Spleen (tissue), 11 donors: ENCODE results near the gene HECW1. TPM values are rescaled to one million over a fixed set of nuclear protein-coding genes. Genes with fewer than 3 reads are reported as not detected.

Source experiments
- DNase-seq: peaks from one replicate; pipeline ENCODE4 v3.0.0-alpha.2; 2020
- H3K27ac ChIP-seq, 8 donors: fragments of 200-600 bp; sonication (generic) in 7 of 8; 1 replicate in 4 of 8; 2 replicates in 4 of 8; pipeline versions ENCODE4 v1.5.0 to v1.8.0; 2016 to 2021; ENCODE audit warnings: inconsistent platforms in 4 of 8, mild to moderate bottlenecking in 4 of 8, moderate library complexity in 1 of 8
- H3K27me3 ChIP-seq, 7 donors: fragments of 200-600 bp; sonication (generic) in 6 of 7; replicated peaks in 1 of 7; 1 replicate in 4 of 7; 2 replicates in 3 of 7; pipeline versions ENCODE4 v1.5.0 to v1.8.0; 2016 to 2021; ENCODE audit warnings: inconsistent platforms in 3 of 7, mild to moderate bottlenecking in 1 of 7
- H3K36me3 ChIP-seq, 6 donors: fragments of 200-600 bp; sonication (generic) in 5 of 6; 1 replicate in 4 of 6; 2 replicates in 2 of 6; pipeline versions ENCODE4 v1.5.0 to v1.8.0; 2016 to 2021; ENCODE audit warnings: inconsistent platforms in 2 of 6
- H3K4me1 ChIP-seq, 6 donors: fragments of 200-600 bp; sonication (generic) in 5 of 6; 1 replicate in 3 of 6; 2 replicates in 3 of 6; pipeline versions ENCODE4 v1.5.0 to v1.8.0; 2016 to 2021; ENCODE audit warnings: inconsistent platforms in 3 of 6
- H3K4me3 ChIP-seq, 8 donors: fragments of 200-600 bp; sonication (generic) in 7 of 8; 1 replicate in 4 of 8; 2 replicates in 4 of 8; pipeline versions ENCODE4 v1.5.0 to v1.8.0; 2016 to 2021; ENCODE audit warnings: inconsistent platforms in 4 of 8, mild to moderate bottlenecking in 4 of 8, moderate library complexity in 2 of 8
- H3K9me3 ChIP-seq, 8 donors: fragments of 200-600 bp; sonication (generic) in 7 of 8; 1 replicate in 4 of 8; 2 replicates in 4 of 8; pipeline versions ENCODE4 v1.5.0 to v1.8.0; 2016 to 2021; ENCODE audit warnings: inconsistent platforms in 4 of 8
- POLR2A ChIP-seq, 3 donors: fragments of 450-650 bp; IDR thresholded peaks; one replicate each; pipeline ENCODE4 v1.5.1; 2017; ENCODE audit warnings: antibody characterized with exemption in 3 of 3, mild to moderate bottlenecking in 1 of 3
- POLR2AphosphoS5 ChIP-seq, 3 donors: sonication (generic); formaldehyde crosslinking; IDR thresholded peaks; one replicate each; pipeline ENCODE4 v1.5.1; 2017; ENCODE audit warnings: antibody characterized with exemption in 3 of 3
- whole genome bisulfite sequencing, 5 donors: extraction: QIAGEN DNeasy Blood & Tissue Kit in 3 of 5; methylation state at CpG; one replicate each; pipeline versions ENCODE4 v1.1.5 to v1.1.7; 2013 to 2018; 5-methylcytosine and 5-hydroxymethylcytosine counted together
- intact Hi-C: fragments of 100-400 bp; cut with DNase I; formaldehyde crosslinking; loops from one replicate; pipeline ENCODE4 v1.15.0; 2023; ENCODE audit warnings: low total_unique reads
- polyA plus RNA-seq, 3 donors: library from polyadenylated mRNA; stranded (reverse); fragments of 200-250 nt; gene quantifications; one replicate each; pipeline ENCODE4 v1.2.1, GENCODE V29; 2013
- total RNA-seq, 7 donors: library from RNA; depleted of rRNA in 3 of 7; stranded (reverse); fragments of >200 nt in 3 of 7; fragmentation: NEBNext Ultra II Directional in 4 of 7; extraction: Animal tissue kit (Norgen Biotek cat#: 25700) in 4 of 7; gene quantifications; one replicate each; pipeline versions ENCODE4 v1.1.0 to v1.2.1, GENCODE V29; 2016 to 2021
- TF ChIP-seq, protein P1 (sequence below), 11 experiments: fragments of 200-600 bp in 7 of 11; fragments of 450-650 bp in 4 of 11; sonication (generic) in 4 of 11; IDR thresholded peaks in 8 of 11; conservative IDR thresholded peaks in 3 of 11; 1 replicate in 7 of 11; 2 replicates in 4 of 11; pipeline versions ENCODE4 v1.4.0 to v1.8.0; 2016 to 2021; ENCODE audit warnings: antibody characterized with exemption in 11 of 11, inconsistent platforms in 4 of 11, mild to moderate bottlenecking in 1 of 11
- donor health status: healthy with polysubstance abuse.
- donor health status: DM: no; HTN: no; CAD: no; lungs with moderate emphysema.
- donor health status: DM: no; HTN: no; CAD: no.
- donor health status: Bipolar disorder and iron deficiency.
- donor health status: healthy.
- donor health status: DM: no; HTN: no; CAD: no.
- donor health status: DM: yes; HTN: yes; CAD: no.

Gene HECW1
- total and polyA plus RNA-seq, 10 donors = 0.03 to 1.5 (median 0.40) TPM; not detected in 1

DNA sequence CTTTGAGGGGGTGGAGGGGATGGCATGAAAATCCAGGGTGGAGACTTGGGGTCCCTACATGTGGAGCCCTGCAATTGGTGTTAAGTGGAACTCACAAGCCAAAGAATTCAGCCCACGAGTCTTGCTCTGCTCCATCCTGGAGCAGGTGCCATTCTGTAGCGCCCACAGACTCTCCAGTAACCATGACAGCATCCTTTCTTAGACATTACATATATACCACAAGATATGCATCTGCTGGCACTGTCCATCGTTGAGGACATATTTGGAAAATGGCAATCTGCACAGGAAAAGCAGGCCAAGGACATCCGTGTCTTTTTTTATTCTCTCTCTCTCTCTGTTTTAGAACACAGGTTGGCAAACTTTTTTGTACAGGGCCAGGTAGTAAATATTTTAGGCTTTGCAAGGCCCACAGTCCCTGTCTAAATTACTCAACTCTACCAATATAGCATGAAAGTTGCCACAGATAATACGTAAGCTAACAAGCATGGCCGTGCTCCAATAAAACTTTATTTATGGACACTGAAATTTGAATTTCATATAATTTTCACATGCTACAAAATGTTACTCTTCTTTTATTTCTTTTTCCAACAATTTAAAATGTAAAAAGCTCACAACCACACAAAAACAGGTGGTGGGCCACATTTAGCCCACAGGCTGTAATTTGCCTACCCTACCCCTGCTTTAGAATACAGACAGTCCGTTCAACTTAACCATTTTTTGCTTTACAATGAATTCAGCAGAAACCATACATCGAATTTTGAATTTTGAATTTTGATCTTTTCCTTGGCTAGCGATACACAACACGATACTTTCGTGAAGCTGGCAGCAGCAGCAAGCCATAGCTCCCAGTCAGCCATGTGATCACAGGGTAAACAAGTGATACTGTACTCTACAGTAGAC is 329.0 kb downstream of the HECW1 start:
- 83 to 87% (median 85%) methylated on average over 11 of the region's 11 CpGs for WGBS, 5 donors

DNA sequence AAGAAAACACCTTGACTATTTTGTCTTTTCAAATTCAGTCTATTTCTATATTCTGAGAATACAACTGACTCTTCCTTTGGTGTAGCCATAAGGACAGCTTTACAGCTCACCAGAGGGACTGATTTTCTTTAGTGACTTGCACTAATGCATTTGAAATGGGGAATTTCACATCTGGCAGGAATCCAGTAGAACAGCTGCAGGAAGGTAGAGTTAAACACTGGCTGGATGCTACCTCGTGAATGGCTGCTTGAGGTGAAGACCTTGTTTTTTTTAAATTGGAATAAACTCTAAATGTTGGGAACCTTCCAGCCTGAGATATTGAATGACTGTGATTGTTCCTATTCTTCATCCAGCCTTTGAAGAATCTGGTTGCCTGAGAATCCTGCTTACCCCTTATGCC is 330.9 kb downstream of the HECW1 start:
- Histone ChIP-seq H3K36me3 (no peaks in the 10 kb centered on the region), H3K27ac (no peak overlapping the region), H3K27me3 (no peaks in the 10 kb centered on the region), H3K9me3 (no peaks in the 10 kb centered on the region), H3K4me1 (no peaks in the 10 kb centered on the region), H3K4me3 (no peak overlapping the region)
- TF ChIP-seq POLR2AphosphoS5 (IDR thresholded peaks at IDR 0.05) = no peak
- TF ChIP-seq, protein P1, sequence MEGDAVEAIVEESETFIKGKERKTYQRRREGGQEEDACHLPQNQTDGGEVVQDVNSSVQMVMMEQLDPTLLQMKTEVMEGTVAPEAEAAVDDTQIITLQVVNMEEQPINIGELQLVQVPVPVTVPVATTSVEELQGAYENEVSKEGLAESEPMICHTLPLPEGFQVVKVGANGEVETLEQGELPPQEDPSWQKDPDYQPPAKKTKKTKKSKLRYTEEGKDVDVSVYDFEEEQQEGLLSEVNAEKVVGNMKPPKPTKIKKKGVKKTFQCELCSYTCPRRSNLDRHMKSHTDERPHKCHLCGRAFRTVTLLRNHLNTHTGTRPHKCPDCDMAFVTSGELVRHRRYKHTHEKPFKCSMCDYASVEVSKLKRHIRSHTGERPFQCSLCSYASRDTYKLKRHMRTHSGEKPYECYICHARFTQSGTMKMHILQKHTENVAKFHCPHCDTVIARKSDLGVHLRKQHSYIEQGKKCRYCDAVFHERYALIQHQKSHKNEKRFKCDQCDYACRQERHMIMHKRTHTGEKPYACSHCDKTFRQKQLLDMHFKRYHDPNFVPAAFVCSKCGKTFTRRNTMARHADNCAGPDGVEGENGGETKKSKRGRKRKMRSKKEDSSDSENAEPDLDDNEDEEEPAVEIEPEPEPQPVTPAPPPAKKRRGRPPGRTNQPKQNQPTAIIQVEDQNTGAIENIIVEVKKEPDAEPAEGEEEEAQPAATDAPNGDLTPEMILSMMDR (IDR thresholded peaks at IDR 0.05 in 8 of 11, conservative IDR thresholded peaks at IDR 0.05 in 3 of 11) = no peak
- no peak for TF ChIP-seq POLR2A (IDR thresholded peaks at IDR 0.05)
- intact Hi-C loops = loop anchor here (10.0 kb wide), 1 partner anchor 499 kb away; no protein-coding TSS in a partner anchor
- DNase-seq = no peak
- 2 to 12% (median 6%) methylated on average over 1 of the region's 1 CpG for WGBS, 5 donors

More for the DNA sequence above, 329.0 kb downstream of the HECW1 start:
- Histone ChIP-seq H3K27ac (no peak overlapping the region), H3K9me3 (no peaks in the 10 kb centered on the region), H3K4me3 (no peak overlapping the region), H3K36me3 (no peaks in the 10 kb centered on the region), H3K4me1 (no peaks in the 10 kb centered on the region), H3K27me3 (no peaks in the 10 kb centered on the region)
- DNase-seq = no peak
- TF ChIP-seq POLR2AphosphoS5 (IDR thresholded peaks at IDR 0.05) (no peak), POLR2A (IDR thresholded peaks at IDR 0.05) (no peak)
- TF ChIP-seq, protein P1 (IDR thresholded peaks at IDR 0.05 in 8 of 11, conservative IDR thresholded peaks at IDR 0.05 in 3 of 11) = no peak
- intact Hi-C loops = loop anchor here (10.0 kb wide), 1 partner anchor 497 kb away; no protein-coding TSS in a partner anchor

DNA sequence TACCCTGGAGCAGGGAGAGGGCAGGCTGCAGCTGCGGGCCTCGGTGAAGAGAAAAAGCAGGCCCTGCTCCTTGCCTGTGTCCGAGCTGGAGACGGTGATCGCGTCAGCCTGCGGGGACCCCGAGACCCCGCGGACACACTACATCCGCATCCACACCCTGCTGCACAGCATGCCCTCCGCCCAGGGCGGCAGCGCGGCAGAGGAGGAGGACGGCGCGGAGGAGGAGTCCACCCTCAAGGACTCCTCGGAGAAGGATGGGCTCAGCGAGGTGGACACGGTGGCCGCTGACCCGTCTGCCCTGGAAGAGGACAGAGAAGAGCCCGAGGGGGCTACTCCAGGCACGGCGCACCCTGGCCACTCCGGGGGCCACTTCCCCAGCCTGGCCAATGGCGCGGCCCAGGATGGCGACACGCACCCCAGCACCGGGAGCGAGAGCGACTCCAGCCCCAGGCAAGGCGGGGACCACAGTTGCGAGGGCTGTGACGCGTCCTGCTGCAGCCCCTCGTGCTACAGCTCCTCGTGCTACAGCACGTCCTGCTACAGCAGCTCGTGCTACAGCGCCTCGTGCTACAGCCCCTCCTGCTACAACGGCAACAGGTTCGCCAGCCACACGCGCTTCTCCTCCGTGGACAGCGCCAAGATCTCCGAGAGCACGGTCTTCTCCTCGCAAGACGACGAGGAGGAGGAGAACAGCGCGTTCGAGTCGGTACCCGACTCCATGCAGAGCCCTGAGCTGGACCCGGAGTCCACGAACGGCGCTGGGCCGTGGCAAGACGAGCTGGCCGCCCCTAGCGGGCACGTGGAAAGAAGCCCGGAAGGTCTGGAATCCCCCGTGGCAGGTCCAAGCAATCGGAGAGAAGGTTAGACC is 332.5 kb downstream of the HECW1 start:
- Histone ChIP-seq H3K27me3 (no peaks in the 10 kb centered on the region), H3K4me3 (no peak overlapping the region), H3K27ac (no peak overlapping the region), H3K4me1 (no peaks in the 10 kb centered on the region), H3K9me3 (no peaks in the 10 kb centered on the region), H3K36me3 (no peaks in the 10 kb centered on the region)
- TF ChIP-seq POLR2A (IDR thresholded peaks at IDR 0.05) = no peak
- TF ChIP-seq POLR2AphosphoS5 (IDR thresholded peaks at IDR 0.05) = no peak
- TF ChIP-seq, protein P1 (IDR thresholded peaks at IDR 0.05 in 8 of 11, conservative IDR thresholded peaks at IDR 0.05 in 3 of 11) = no peak
- 89 to 97% (median 95%) methylated on average over 48 to 72 of the region's 72 CpGs for WGBS, 5 donors
- intact Hi-C loops = loop anchor here (10.0 kb wide), 1 partner anchor 500 kb away; no protein-coding TSS in a partner anchor
- DNase-seq = no peak
